K562 (cell line): Measurements from ENCODE around the gene ATP9B. TPM values are rescaled to one million over a fixed set of nuclear protein-coding genes. Genes with fewer than 3 reads are reported as not detected.

Experiments
- BCOR ChIP-seq: fragments of 450-650 bp; IDR thresholded peaks from 2 replicates; pipeline ENCODE4 v1.6.1; 2016
- BRD4 ChIP-seq: fragments of 200-600 bp; sonication (generic); IDR thresholded peaks from 2 replicates; pipeline ENCODE4 v1.6.1; 2017; ENCODE audit warnings: inconsistent platforms
- DACH1 ChIP-seq: fragments of 450-650 bp; IDR thresholded peaks from 2 replicates; pipeline ENCODE4 v1.6.1; 2018; ENCODE audit not compliant: partially characterized antibody
- EHMT2 ChIP-seq: fragments of 450-650 bp; IDR thresholded peaks from 2 replicates; pipeline ENCODE4 v1.6.1; 2018; ENCODE audit warnings: antibody characterized with exemption
- ELF1 ChIP-seq: fragments of 200-800 bp; sonication (Bioruptor generic); IDR thresholded peaks from 2 replicates; pipeline ENCODE4 v1.6.1; 2016; ENCODE audit warnings: missing genetic modification characterization, missing compliant biosample characterization
- ETV5 ChIP-seq: sonication (generic); formaldehyde crosslinking; IDR thresholded peaks from 2 replicates; pipeline ENCODE4 v1.4.0; 2020; ENCODE audit warnings: low read depth, mild to moderate bottlenecking, missing genetic modification reagents
- GABPA ChIP-seq: fragments of 200-800 bp; sonication (Bioruptor generic); conservative IDR thresholded peaks from 2 replicates; pipeline ENCODE4 v1.6.1; 2016; ENCODE audit warnings: low read depth, missing genetic modification characterization, missing compliant biosample characterization
- HSF4 ChIP-seq: fragments of 250-450 bp; sonication (Bioruptor Pico); IDR thresholded peaks from 2 replicates; pipeline ENCODE4 v2.1.2; 2022; ENCODE audit warnings: mild to moderate bottlenecking, moderate library complexity, borderline replicate concordance
- KAT2B ChIP-seq: IDR thresholded peaks from one replicate; pipeline ENCODE4 v1.6.1; 2012; ENCODE audit warnings: low read depth, mild to moderate bottlenecking, control low read depth, inconsistent platforms, low read length, moderate library complexity
- MED1 ChIP-seq: sonication (generic); formaldehyde crosslinking; IDR thresholded peaks from 2 replicates; pipeline ENCODE4 v1.8.1; 2023; ENCODE audit warnings: missing genetic modification reagents, borderline replicate concordance
- NCOA4 ChIP-seq: fragments of 450-650 bp; IDR thresholded peaks from 2 replicates; pipeline ENCODE4 v1.6.1; 2018; ENCODE audit warnings: mild to moderate bottlenecking; ENCODE audit not compliant: partially characterized antibody
- NRF1 ChIP-seq, 2 experiments: fragments of 450-650 bp; IDR thresholded peaks in 1 of 2; conservative IDR thresholded peaks in 1 of 2; 2 replicates each; pipeline ENCODE4 v1.6.1; 2014; ENCODE audit warnings: mild to moderate bottlenecking in 2 of 2
- PHF8 ChIP-seq: fragments of 200-600 bp; sonication (generic); IDR thresholded peaks from 2 replicates; pipeline ENCODE4 v1.6.1; 2012; ENCODE audit warnings: mixed run types, mild to moderate bottlenecking, inconsistent platforms, low read length, moderate library complexity, borderline replicate concordance
- SMAD2 ChIP-seq: fragments of 150-350 bp; IDR thresholded peaks from 2 replicates; pipeline ENCODE4 v1.6.1; 2014; ENCODE audit warnings: low read depth, mild to moderate bottlenecking, low read length
- SMC3 ChIP-seq: conservative IDR thresholded peaks from 2 replicates; pipeline ENCODE4 v1.6.1; 2011; ENCODE audit warnings: low read depth, low read length, improper control_type of control experiment; ENCODE audit not compliant: insufficient read depth
- TAF1 ChIP-seq: IDR thresholded peaks from 2 replicates; pipeline ENCODE4 v1.6.1; 2011; ENCODE audit warnings: mild to moderate bottlenecking, low read length, moderate library complexity; ENCODE audit not compliant: insufficient read depth, control insufficient read depth, severe bottlenecking; ENCODE audit errors: extremely low read depth
- TBP ChIP-seq: optimal IDR thresholded peaks from 2 replicates; pipeline ENCODE3; 2011; ENCODE audit warnings: low read depth, low read length, improper control_type of control experiment
- TCF3 ChIP-seq: sonication (generic); formaldehyde crosslinking; IDR thresholded peaks from 2 replicates; pipeline ENCODE4 v1.4.0; 2020; ENCODE audit warnings: mild to moderate bottlenecking, missing genetic modification reagents
- U2AF1 ChIP-seq: fragments of 200-400 bp; formaldehyde crosslinking; optimal IDR thresholded peaks from 2 replicates; pipeline ENCODE3; 2017; ENCODE audit warnings: mild to moderate bottlenecking, low read depth, low read length, moderate library complexity
- ZBTB33 ChIP-seq: sonication (generic); formaldehyde crosslinking; IDR thresholded peaks from 2 replicates; pipeline ENCODE4 v1.8.1; 2023; ENCODE audit warnings: mild to moderate bottlenecking, missing genetic modification reagents
- ZNF140 ChIP-seq: fragments of 250-450 bp; sonication (Bioruptor Pico); IDR thresholded peaks from 2 replicates; pipeline ENCODE4 v1.8.0; 2021; ENCODE audit warnings: moderate library complexity, mild to moderate bottlenecking, inconsistent platforms
- ZNF347 ChIP-seq: fragments of 450-650 bp; formaldehyde crosslinking; IDR thresholded peaks from 2 replicates; pipeline ENCODE4 v1.4.0; 2020; ENCODE audit warnings: low read depth, mild to moderate bottlenecking, moderate library complexity
- ZNF644 ChIP-seq: fragments of 200-800 bp; sonication (Bioruptor generic); IDR thresholded peaks from 2 replicates; pipeline ENCODE4 v1.6.1; 2016; ENCODE audit warnings: low read depth, missing genetic modification characterization, missing compliant biosample characterization
- ZNF830 ChIP-seq: fragments of 250-450 bp; sonication (Bioruptor Pico); IDR thresholded peaks from 2 replicates; pipeline ENCODE4 v1.5.0; 2021; ENCODE audit warnings: mild to moderate bottlenecking
- polyA plus RNA-seq, 8 experiments: library from polyadenylated mRNA; depleted of rRNA in 4 of 8; stranded (reverse) in 5 of 8; unstranded in 3 of 8; fragments of >200 nt; fragmentation: Nextera tagmentation in 2 of 8; fragmentation: Illumina TruSeq in 1 of 8; extraction: Ambion mirVana in 2 of 8; extraction: Trizol in 1 of 8; gene quantifications; 2 replicates each; pipeline versions ENCODE4 v1.2.1 to v1.2.3, GENCODE V29; 2011 to 2014; ENCODE audit warnings: inconsistent platforms in 1 of 8, missing spikeins in 1 of 8
- total RNA-seq, 7 experiments: library from RNA; depleted of rRNA in 6 of 7; stranded (reverse); fragments of >200 nt in 6 of 7; fragmentation: Illumina TruSeq in 2 of 7; extraction: Trizol in 2 of 7; gene quantifications; 2 replicates each; pipeline versions ENCODE4 v1.2.1 to v1.2.3, GENCODE V29; 2011 to 2021; ENCODE audit warnings: low replicate concordance in 1 of 7
- TF ChIP-seq, protein P1 (sequence below): IDR thresholded peaks from 2 replicates; pipeline ENCODE4 v1.6.1; 2014; ENCODE audit warnings: antibody characterized with exemption

Gene ATP9B
- total and polyA plus RNA-seq, 9 of the 15 experiments (the other 6 are each of a cell fraction or from before 2014, with no cell fraction given): 0.66 to 13.2 (median 7.9) TPM

DNA sequence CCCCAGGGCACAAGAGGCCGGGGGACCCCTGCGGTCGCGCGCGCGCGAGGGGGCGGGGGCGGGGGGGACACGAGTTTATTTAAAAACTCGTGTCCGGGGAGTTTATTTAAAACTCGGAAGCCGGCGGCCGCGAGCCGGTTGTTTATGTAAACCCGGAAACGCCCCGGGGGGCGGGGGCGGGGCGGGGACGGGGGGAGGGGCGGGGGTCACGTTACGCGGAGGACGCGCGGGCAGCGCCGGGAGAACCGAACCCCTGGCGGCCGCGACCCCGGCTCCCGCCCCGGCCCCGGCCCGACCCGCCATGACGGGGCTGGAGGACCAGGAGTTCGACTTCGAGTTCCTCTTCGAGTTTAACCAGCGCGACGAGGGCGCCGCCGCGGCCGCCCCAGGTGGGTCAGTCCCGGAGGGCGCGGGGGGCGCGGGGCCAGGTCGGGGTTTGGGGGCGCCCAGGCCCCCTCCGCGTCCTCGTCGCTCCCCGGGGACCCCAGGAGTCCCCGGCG is 330.9 kb downstream of the ATP9B start (continued):
- TF ChIP-seq HSF4 (CRISPR knock-in tag) (no peak), SMAD2 (no peak), MED1 (no peak), BRD4 (no peak), ELF1 (tag) (peak; percentile 82), GABPA (tag) (peak; percentile 22; the same call in 1 of the 2 replicates), KAT2B (no peak), EHMT2 (no peak), ETV5 (CRISPR knock-in tag) (no peak), ZNF140 (CRISPR knock-in tag) (no peak), NRF1 (conservative IDR thresholded peaks at IDR 0.05 in 1 of 2, IDR thresholded peaks at IDR 0.05 in 1 of 2) (no peak), U2AF1 (no peak), TCF3 (CRISPR knock-in tag) (no peak), PHF8 (peak; percentile 33; the same call in 1 of the 2 replicates), BCOR (no peak), ZNF830 (CRISPR knock-in tag) (no peak), TBP (no peak), TAF1 (peak; percentile 23), SMC3 (no peak), ZBTB33 (CRISPR knock-in tag) (no peak), ZNF644 (tag) (no peak), DACH1 (no peak), NCOA4 (no peak), ZNF347 (no peak)
- TF ChIP-seq, protein P1, sequence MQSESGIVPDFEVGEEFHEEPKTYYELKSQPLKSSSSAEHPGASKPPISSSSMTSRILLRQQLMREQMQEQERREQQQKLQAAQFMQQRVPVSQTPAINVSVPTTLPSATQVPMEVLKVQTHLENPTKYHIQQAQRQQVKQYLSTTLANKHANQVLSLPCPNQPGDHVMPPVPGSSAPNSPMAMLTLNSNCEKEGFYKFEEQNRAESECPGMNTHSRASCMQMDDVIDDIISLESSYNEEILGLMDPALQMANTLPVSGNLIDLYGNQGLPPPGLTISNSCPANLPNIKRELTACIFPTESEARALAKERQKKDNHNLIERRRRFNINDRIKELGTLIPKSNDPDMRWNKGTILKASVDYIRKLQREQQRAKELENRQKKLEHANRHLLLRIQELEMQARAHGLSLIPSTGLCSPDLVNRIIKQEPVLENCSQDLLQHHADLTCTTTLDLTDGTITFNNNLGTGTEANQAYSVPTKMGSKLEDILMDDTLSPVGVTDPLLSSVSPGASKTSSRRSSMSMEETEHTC: no peak
